H1 (cell line): ENCODE data around the gene USP9Y. TPM values are rescaled to one million over a fixed set of nuclear protein-coding genes. Genes with fewer than 3 reads are reported as not detected.

Experiments
- CTCF ChIP-seq, 3 experiments: IDR thresholded peaks; 1 replicate in 2 of 3; 2 replicates in 1 of 3; pipeline versions ENCODE4 v1.5.1 to v1.6.1; 2011; ENCODE audit warnings: low read length in 3 of 3, mild to moderate bottlenecking in 3 of 3, inconsistent platforms in 2 of 3, low read depth in 1 of 3, moderate library complexity in 1 of 3; ENCODE audit not compliant: insufficient read depth in 1 of 3; ENCODE audit errors: control extremely low read depth in 1 of 3
- JUN ChIP-seq: IDR thresholded peaks from 2 replicates; pipeline ENCODE4 v1.6.1; 2011; ENCODE audit warnings: low read depth, mild to moderate bottlenecking, improper control_type of control experiment, low read length
- polyA plus RNA-seq, 7 experiments: library from polyadenylated mRNA; depleted of rRNA in 3 of 7; stranded (reverse) in 5 of 7; unstranded in 2 of 7; fragments of >200 nt in 5 of 7; fragments of 200-250 nt in 2 of 7; gene quantifications; 1 replicate in 5 of 7; 2 replicates in 1 of 7; 4 replicates in 1 of 7; pipeline versions ENCODE4 v1.2.1 to v1.2.3, GENCODE V29; 2011 to 2013; ENCODE audit warnings: missing spikeins in 2 of 7, mixed read lengths in 2 of 7
- total RNA-seq: library from RNA; stranded (reverse); fragmentation: NEBNext Ultra II Directional; extraction: Animal tissue kit (Norgen Biotek cat#: 25700); gene quantifications from 2 replicates; pipeline ENCODE4 v1.2.1, GENCODE V29; 2021

USP9Y gene
- total and polyA plus RNA-seq, 2 of the 8 experiments (the other 6 are each of a cell fraction or from before 2014, with no cell fraction given) = 28.3 to 34.1 TPM

GRCh38 chrY:12837550-12837949 is 136.5 kb downstream of the USP9Y start (continued):
- no peak for TF ChIP-seq CTCF (IDR thresholded peaks at IDR 0.05; ENCODE audit: control extremely low read depth in 1 of 3, insufficient read depth in 1 of 3, low read depth in 1 of 3, low read length in 3 of 3)
- no peak for TF ChIP-seq JUN
- TF ChIP-seq, all 59 proteins: peak for 0
